A673 (cell line): ENCODE results near the gene CCDC102A.

ENCODE experiments used
- EZH2 ChIP-seq: fragments of 200-600 bp; sonication (generic); IDR thresholded peaks from 2 replicates; pipeline ENCODE4 v1.6.1; 2017; ENCODE audit warnings: borderline replicate concordance, low read depth, mild to moderate bottlenecking, mixed read lengths, antibody characterized with exemption, low read length; ENCODE audit not compliant: poor library complexity, severe bottlenecking
- TF ChIP-seq, protein P1 (sequence below): fragments of 300-800, 200-600 bp; sonication (generic); conservative IDR thresholded peaks from 2 replicates; pipeline ENCODE4 v1.5.1; 2017; ENCODE audit warnings: low read depth, mild to moderate bottlenecking, antibody characterized with exemption, low read length, moderate library complexity, mixed read lengths

DNA sequence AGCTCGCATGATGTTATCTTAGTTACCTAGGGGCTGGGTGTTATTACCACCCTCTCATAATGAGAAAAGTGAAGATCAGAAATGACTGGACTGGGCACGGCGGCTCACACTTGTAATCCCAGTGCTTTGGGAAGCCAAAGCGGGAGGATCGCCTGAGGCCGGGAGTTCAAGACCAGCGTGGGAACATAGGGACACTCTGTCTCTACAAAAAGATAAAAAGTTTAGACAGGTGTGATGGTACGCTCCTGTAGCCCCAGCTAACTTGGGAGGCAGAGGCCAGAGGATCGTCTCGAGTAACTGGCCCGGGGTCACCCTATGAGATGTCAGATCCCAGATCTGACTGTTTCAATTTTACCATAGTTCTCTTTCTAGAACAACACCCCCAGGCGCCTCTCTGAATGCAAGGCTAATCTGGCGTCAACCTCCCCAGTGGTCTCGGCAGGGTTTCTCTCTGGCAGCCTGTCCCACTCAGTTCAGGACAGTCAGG lies 1.9 kb upstream of the CCDC102A start:
- TF ChIP-seq, protein P1, sequence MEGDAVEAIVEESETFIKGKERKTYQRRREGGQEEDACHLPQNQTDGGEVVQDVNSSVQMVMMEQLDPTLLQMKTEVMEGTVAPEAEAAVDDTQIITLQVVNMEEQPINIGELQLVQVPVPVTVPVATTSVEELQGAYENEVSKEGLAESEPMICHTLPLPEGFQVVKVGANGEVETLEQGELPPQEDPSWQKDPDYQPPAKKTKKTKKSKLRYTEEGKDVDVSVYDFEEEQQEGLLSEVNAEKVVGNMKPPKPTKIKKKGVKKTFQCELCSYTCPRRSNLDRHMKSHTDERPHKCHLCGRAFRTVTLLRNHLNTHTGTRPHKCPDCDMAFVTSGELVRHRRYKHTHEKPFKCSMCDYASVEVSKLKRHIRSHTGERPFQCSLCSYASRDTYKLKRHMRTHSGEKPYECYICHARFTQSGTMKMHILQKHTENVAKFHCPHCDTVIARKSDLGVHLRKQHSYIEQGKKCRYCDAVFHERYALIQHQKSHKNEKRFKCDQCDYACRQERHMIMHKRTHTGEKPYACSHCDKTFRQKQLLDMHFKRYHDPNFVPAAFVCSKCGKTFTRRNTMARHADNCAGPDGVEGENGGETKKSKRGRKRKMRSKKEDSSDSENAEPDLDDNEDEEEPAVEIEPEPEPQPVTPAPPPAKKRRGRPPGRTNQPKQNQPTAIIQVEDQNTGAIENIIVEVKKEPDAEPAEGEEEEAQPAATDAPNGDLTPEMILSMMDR: no peak
- TF ChIP-seq EZH2: no peak
